Measurements from ENCODE around the gene RMDN3.
A peak's percentile ranks its signal among the peaks of the same experiment; 100 is the strongest.

The RMDN3 gene

DNA sequence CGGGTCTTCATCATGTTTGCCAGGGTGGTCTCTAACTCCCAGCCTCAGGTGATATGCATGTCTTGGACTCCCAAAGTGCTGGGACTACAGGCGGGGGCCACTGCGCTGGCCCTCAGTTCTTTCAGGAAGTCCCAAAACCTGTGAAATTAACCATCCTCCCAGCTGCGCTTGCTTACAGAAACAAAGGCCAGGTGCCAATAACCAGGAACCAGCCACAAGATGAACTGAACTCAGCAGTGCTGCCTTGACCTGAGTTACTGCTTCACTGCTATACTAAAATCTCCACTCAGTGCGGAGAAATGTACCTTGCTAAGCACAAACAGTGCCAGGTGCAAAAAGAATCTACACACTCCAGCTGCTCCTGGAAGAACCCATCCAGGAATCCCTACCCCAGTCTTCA, 4.9 kb upstream of the RMDN3 start:
- Mint-ChIP-seq H3K36me3 (ENCODE audit: low read depth) (no peaks in the 10 kb centered on the region), H3K4me1 (peaks cover 30% of the 10 kb centered on the region), H3K27ac (peak overlapping the region; percentile 15 to 78 (median 23)), H3K9me3 (no peaks in the 10 kb centered on the region), H3K27me3 (ENCODE audit: low read depth) (peaks cover 5% of the 10 kb centered on the region), H3K4me3 (peak overlapping the region in 1 of 3 experiments; percentile 33)
- TF ChIP-seq, protein P1, sequence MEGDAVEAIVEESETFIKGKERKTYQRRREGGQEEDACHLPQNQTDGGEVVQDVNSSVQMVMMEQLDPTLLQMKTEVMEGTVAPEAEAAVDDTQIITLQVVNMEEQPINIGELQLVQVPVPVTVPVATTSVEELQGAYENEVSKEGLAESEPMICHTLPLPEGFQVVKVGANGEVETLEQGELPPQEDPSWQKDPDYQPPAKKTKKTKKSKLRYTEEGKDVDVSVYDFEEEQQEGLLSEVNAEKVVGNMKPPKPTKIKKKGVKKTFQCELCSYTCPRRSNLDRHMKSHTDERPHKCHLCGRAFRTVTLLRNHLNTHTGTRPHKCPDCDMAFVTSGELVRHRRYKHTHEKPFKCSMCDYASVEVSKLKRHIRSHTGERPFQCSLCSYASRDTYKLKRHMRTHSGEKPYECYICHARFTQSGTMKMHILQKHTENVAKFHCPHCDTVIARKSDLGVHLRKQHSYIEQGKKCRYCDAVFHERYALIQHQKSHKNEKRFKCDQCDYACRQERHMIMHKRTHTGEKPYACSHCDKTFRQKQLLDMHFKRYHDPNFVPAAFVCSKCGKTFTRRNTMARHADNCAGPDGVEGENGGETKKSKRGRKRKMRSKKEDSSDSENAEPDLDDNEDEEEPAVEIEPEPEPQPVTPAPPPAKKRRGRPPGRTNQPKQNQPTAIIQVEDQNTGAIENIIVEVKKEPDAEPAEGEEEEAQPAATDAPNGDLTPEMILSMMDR (IDR thresholded peaks at IDR 0.05; ENCODE audit: unreplicated experiment in 3 of 3), result no peak

GRCh38 chr15:40756938-40757337, 1.9 kb upstream of the RMDN3 start:
- Mint-ChIP-seq H3K4me3 (peak overlapping the region; percentile 61 to 80 (median 78)), H3K9me3 (no peaks in the 10 kb centered on the region), H3K27ac (peak overlapping the region; percentile 85 to 100 (median 89)), H3K27me3 (ENCODE audit: low read depth) (no peaks in the 10 kb centered on the region), H3K36me3 (ENCODE audit: low read depth) (peaks cover 8% of the 10 kb centered on the region), H3K4me1 (peaks cover 32% of the 10 kb centered on the region)
- TF ChIP-seq, protein P1 (IDR thresholded peaks at IDR 0.05; ENCODE audit: unreplicated experiment in 3 of 3), result no peak

DNA sequence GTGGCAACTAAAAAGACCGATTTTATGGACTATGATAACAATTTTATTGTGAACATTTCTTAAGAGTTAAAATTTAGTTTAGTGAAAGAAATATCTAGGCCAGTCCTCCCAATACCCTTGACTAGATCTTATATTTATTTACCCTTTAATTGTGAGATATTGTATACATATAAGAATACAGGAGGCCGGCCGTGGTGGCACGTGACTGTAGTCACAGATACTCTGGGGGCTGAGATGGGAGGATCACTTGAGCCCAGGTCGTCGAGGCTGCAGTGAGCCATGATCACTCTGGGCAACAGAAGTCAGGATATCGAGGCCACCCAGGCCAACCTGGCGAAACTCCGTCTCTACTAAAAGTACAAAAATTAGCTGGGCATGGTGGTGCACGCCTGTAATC, 756 bp upstream of the RMDN3 start:
- Mint-ChIP-seq H3K36me3 (ENCODE audit: low read depth) (peaks cover 15% of the 10 kb centered on the region), H3K4me1 (peaks cover 32% of the 10 kb centered on the region), H3K27ac (peak overlapping the region; percentile 100), H3K9me3 (no peaks in the 10 kb centered on the region), H3K27me3 (ENCODE audit: low read depth) (no peaks in the 10 kb centered on the region), H3K4me3 (peak overlapping the region; percentile 96 to 97 (median 96))
- TF ChIP-seq, protein P1 (IDR thresholded peaks at IDR 0.05; ENCODE audit: unreplicated experiment in 3 of 3), result no peak

- Mint-ChIP-seq H3K27ac (peak overlapping the region in 1 of 3 experiments; percentile 100), H3K4me3 (peak overlapping the region; percentile 96 to 97 (median 96)), H3K36me3 (ENCODE audit: low read depth) (peaks cover 18% of the 10 kb centered on the region), H3K27me3 (ENCODE audit: low read depth) (no peaks in the 10 kb centered on the region), H3K4me1 (peaks cover 27% of the 10 kb centered on the region), H3K9me3 (no peaks in the 10 kb centered on the region)
- TF ChIP-seq, protein P1 (IDR thresholded peaks at IDR 0.05; ENCODE audit: unreplicated experiment in 3 of 3), result no peak
Measured at GRCh38 chr15:40754574-40754882, 526 bp downstream of the RMDN3 start.

- TF ChIP-seq, protein P1 (IDR thresholded peaks at IDR 0.05; ENCODE audit: unreplicated experiment in 3 of 3), result no peak
- H3K4me1 Mint-ChIP-seq, result peaks cover 23% of the 10 kb centered on the region
- no peak overlapping the region for H3K27ac Mint-ChIP-seq
- H3K9me3 Mint-ChIP-seq, result no peaks in the 10 kb centered on the region
- H3K36me3 Mint-ChIP-seq (ENCODE audit: low read depth), result peaks cover 23% of the 10 kb centered on the region
- H3K4me3 Mint-ChIP-seq, result peak overlapping the region; percentile 47 to 63 (median 56)
- no peaks in the 10 kb centered on the region for H3K27me3 Mint-ChIP-seq (ENCODE audit: low read depth)
Measured at GRCh38 chr15:40751745-40752144, 3.3 kb downstream of the RMDN3 start.

DNA sequence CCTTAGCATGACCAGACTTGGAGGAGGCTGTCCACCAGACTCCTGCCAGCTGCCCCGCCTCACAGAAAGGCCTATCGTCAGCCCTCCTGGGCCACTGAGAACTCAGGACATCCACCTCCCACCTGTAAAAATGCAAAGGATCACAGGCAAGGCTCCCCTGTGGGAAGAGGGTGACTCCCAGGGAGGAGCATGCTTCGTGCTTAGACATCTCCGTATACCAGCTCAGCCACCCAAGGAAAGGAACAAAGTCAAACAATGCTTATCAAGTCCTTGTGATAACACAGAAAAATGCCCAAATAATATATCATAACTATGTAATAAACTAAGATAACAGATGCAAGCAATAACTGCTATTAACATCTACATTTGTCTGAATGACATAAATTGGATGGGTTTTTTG, 4.2 kb downstream of the RMDN3 start:
- H3K27me3 Mint-ChIP-seq (ENCODE audit: low read depth), result no peaks in the 10 kb centered on the region
- H3K27ac Mint-ChIP-seq, result no peak overlapping the region
- peaks cover 23% of the 10 kb centered on the region for H3K36me3 Mint-ChIP-seq (ENCODE audit: low read depth)
- no peaks in the 10 kb centered on the region for H3K9me3 Mint-ChIP-seq
- TF ChIP-seq, protein P1 (IDR thresholded peaks at IDR 0.05; ENCODE audit: unreplicated experiment in 3 of 3), result no peak
- H3K4me3 Mint-ChIP-seq, result no peak overlapping the region
- peaks cover 20% of the 10 kb centered on the region for H3K4me1 Mint-ChIP-seq
